Lower lobe of right lung (tissue), 2 donors: ENCODE measurements around the gene KIF16B. TPM values are rescaled to one million over a fixed set of nuclear protein-coding genes. Genes with fewer than 3 reads are reported as not detected.

ENCODE experiments used
- ATAC-seq, 2 donors: fragments of 200-7000 bp; cut with Tn5 transposase; one replicate each; pipeline ENCODE4 v1.9.1; 2020 to 2022; ENCODE audit warnings: mild to moderate bottlenecking in 2 of 2, moderate library complexity in 2 of 2
- DNase-seq: peaks from one replicate; pipeline ENCODE4 v3.0.0-alpha.2; 2020
- H3K27ac ChIP-seq: fragments of 200-600 bp; one replicate; pipeline ENCODE4 v1.8.0; 2022
- H3K27me3 ChIP-seq: fragments of 200-600 bp; one replicate; pipeline ENCODE4 v1.8.0; 2022; ENCODE audit warnings: low read depth
- H3K36me3 ChIP-seq: fragments of 200-600 bp; one replicate; pipeline ENCODE4 v1.8.0; 2022; ENCODE audit warnings: mild to moderate bottlenecking
- H3K4me1 ChIP-seq: fragments of 200-600 bp; one replicate; pipeline ENCODE4 v1.8.0; 2022
- H3K4me3 ChIP-seq: fragments of 200-600 bp; one replicate; pipeline ENCODE4 v1.8.0; 2022; ENCODE audit warnings: mild to moderate bottlenecking
- H3K9me3 ChIP-seq: fragments of 200-600 bp; one replicate; pipeline ENCODE4 v1.8.0; 2022
- intact Hi-C: fragments of 100-400 bp; cut with DNase I; formaldehyde crosslinking; loops from one replicate; pipeline ENCODE4 v1.11.0; 2022
- total RNA-seq: library from RNA; stranded (reverse); fragmentation: NEBNext Ultra II Directional; extraction: Animal tissue kit (Norgen Biotek cat#: 25700); gene quantifications from one replicate; pipeline ENCODE4 v1.2.1, GENCODE V29; 2021
- TF ChIP-seq, protein P1 (sequence below): fragments of 200-600 bp; IDR thresholded peaks from one replicate; pipeline ENCODE4 v1.8.0; 2022; ENCODE audit warnings: antibody characterized with exemption, mild to moderate bottlenecking
- donor health status: DM: no; HTN: yes; CAD: no; lungs with severe emphysema.

Gene KIF16B
- total RNA-seq, 1 donor from 2014 or later, result 25.1 TPM

DNA sequence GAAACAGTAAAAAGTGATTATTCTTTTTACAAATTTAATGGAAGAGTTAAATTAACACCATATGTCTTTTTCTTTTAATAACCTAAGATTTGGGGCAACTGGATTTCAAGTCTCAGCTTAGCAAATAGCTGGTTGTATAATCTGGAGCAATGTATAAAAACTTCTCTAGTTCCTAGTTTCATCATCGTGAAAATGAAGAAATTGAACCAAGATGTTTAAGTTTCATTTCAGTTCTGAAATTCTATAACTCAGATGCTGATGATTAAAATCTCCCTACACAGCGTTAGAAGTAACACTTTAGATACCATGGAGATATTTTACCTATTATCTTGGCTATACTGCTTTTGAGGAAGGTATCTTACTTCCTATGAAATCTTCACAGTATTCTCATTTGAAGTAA lies 252.0 kb downstream of the KIF16B start:
- no peaks in the 10 kb centered on the region for H3K4me1 ChIP-seq
- intact Hi-C loops, result no loop called here
- H3K9me3 ChIP-seq, result peaks cover 8% of the 10 kb centered on the region
- no peak overlapping the region for H3K4me3 ChIP-seq
- TF ChIP-seq, protein P1, sequence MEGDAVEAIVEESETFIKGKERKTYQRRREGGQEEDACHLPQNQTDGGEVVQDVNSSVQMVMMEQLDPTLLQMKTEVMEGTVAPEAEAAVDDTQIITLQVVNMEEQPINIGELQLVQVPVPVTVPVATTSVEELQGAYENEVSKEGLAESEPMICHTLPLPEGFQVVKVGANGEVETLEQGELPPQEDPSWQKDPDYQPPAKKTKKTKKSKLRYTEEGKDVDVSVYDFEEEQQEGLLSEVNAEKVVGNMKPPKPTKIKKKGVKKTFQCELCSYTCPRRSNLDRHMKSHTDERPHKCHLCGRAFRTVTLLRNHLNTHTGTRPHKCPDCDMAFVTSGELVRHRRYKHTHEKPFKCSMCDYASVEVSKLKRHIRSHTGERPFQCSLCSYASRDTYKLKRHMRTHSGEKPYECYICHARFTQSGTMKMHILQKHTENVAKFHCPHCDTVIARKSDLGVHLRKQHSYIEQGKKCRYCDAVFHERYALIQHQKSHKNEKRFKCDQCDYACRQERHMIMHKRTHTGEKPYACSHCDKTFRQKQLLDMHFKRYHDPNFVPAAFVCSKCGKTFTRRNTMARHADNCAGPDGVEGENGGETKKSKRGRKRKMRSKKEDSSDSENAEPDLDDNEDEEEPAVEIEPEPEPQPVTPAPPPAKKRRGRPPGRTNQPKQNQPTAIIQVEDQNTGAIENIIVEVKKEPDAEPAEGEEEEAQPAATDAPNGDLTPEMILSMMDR, result no peak
- no peak overlapping the region for H3K27ac ChIP-seq
- DNase-seq (no peak), ATAC-seq (no peak)
- H3K36me3 ChIP-seq, result no peaks in the 10 kb centered on the region
- H3K27me3 ChIP-seq, result no peaks in the 10 kb centered on the region

DNA sequence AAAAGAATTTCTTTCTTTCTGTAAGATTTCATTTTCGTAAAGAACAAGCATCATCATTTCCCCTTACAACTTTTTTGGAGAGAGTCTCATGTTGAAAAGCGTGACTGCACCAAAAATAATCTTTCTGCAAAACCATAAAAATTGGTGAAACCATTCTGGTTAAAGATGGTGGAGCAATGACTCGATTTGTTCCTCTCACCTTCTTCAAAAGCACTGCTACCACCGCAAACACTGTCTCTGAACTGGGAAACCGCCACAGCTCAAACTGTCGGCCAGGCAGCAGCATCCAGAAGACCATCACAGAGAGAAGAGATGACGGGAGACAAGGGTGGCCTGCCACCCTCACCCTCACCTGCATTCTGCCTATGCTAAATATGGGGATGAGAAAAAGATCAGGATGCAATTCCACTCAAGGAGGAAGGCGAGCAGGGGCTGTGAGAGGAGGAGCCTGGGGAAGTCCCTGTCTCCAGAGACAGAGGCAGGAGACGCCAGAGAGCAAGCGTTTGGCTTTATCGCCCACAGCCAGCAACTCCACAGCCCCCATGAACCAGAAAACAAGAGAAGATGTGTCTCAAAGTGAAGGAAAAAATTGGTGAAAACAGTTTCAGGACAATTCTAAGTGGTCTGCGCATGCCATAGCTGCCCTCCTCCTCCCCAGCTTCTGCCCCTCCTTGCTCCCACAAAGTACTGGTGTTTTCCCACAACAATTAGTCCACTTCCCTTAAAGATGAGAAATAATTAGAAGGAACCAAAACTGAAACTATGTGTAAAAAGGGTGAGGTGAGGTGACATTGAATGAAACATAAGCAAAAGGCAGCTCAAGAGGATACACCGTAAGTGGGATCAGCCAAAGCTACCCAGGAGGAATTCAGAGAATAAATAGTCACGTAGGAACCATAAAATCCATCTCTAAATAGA lies 255.5 kb downstream of the KIF16B start:
- H3K4me1 ChIP-seq, result no peaks in the 10 kb centered on the region
- ATAC-seq, result peak in 1 of 2 donors; percentile 19
- intact Hi-C loops, result no loop called here

DNA sequence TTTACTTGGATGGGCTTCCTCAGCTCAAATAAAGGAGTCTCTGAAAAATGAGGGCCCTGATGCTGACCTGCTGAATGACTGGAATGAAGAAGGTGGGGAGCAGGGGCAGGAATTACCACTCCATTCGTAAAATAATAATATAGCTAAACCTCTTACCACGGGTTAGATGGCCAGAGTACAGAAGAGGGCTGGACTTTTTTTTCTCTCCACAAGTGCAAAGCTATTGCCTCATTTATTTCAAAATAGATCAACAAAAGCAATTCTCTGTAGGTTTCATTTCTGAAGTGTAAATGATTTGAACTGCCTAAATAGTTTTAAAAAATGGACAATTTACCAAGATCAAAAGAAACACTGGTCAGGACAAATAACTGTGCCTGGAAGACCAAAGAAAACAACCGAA lies 256.7 kb downstream of the KIF16B start:
- no peaks in the 10 kb centered on the region for H3K27me3 ChIP-seq
- H3K27ac ChIP-seq, result no peak overlapping the region
- intact Hi-C loops, result no loop called here
- no peak for DNase-seq
- H3K9me3 ChIP-seq, result no peaks in the 10 kb centered on the region
- no peak overlapping the region for H3K4me3 ChIP-seq
- H3K4me1 ChIP-seq, result no peaks in the 10 kb centered on the region
- H3K36me3 ChIP-seq, result no peaks in the 10 kb centered on the region
- TF ChIP-seq, protein P1, result no peak
- ATAC-seq, result no peak

More for the DNA sequence above, 255.5 kb downstream of the KIF16B start:
- no peak for DNase-seq
- no peaks in the 10 kb centered on the region for H3K27me3 ChIP-seq
- no peak overlapping the region for H3K27ac ChIP-seq
- no peaks in the 10 kb centered on the region for H3K9me3 ChIP-seq
- H3K36me3 ChIP-seq, result no peaks in the 10 kb centered on the region
- H3K4me3 ChIP-seq, result no peak overlapping the region
- TF ChIP-seq, protein P1, result no peak

DNA sequence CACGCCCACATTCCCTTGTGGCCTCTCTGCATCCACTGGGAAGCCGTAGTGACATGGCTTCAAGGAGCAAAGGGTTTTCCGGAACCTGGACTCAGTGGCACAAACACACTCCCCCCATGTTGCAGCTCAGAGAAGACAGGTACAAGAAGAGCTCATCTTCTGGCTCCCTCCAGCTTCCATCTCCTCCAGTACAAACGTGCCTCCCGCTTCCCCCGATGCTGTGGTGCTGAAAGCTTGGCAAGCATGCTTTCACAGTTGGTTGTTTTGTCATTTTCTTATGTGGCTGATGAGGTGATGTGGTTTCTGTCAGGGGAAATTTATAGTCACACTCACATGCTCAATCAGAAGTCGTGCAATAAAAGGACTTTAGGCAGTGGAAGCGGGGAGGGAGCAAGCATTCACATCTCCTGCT lies 258.5 kb downstream of the KIF16B start:
- DNase-seq (no peak), ATAC-seq (no peak)
- Histone ChIP-seq H3K36me3 (peaks cover 5% of the 10 kb centered on the region), H3K4me1 (no peaks in the 10 kb centered on the region), H3K27me3 (no peaks in the 10 kb centered on the region), H3K4me3 (no peak overlapping the region), H3K27ac (no peak overlapping the region), H3K9me3 (no peaks in the 10 kb centered on the region)
- intact Hi-C loops, result no loop called here
- TF ChIP-seq, protein P1, result no peak

DNA sequence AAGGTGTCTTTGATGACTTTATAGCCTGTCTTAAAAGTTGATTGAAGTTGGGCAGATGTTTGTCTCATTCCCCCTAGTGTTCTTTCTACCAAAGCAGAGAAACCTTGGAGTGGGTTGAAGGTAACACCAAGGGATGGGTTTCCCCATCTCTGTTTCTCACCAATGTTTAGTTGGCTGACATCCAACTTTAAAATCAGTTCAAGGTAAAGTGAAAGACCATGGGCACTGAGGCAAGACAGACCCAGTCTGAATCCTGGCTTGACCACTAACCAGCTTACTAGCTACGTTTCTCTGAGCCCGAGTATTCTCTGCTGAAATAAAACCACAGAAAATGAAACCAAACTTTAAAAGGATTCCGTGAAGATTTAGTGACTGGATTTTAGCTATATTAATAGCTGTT lies 258.9 kb downstream of the KIF16B start:
- TF ChIP-seq, protein P1, result no peak
- Histone ChIP-seq H3K4me1 (no peaks in the 10 kb centered on the region), H3K4me3 (no peak overlapping the region), H3K36me3 (peaks cover 5% of the 10 kb centered on the region), H3K9me3 (no peaks in the 10 kb centered on the region), H3K27ac (no peak overlapping the region), H3K27me3 (no peaks in the 10 kb centered on the region)
- intact Hi-C loops, result no loop called here
- ATAC-seq (no peak), DNase-seq (no peak)
